Eye (tissue), 1 donor: ENCODE measurements around the gene MVD.

Source experiments
- DNase-seq: peaks from one replicate; pipeline ENCODE4 v3.0.0-alpha.2; 2015

The MVD gene

GRCh38 chr16:88653596-88654362 lies 9.1 kb downstream of the MVD start:
- no peak for DNase-seq

GRCh38 chr16:88653101-88653500 lies 9.8 kb downstream of the MVD start:
- DNase-seq: no peak

- DNase-seq: no peak
These were observed 10.2 kb downstream of the MVD start for GRCh38 chr16:88652762-88653063.

- no peak for DNase-seq
These were observed 10.7 kb downstream of the MVD start for GRCh38 chr16:88651989-88652761.

DNA sequence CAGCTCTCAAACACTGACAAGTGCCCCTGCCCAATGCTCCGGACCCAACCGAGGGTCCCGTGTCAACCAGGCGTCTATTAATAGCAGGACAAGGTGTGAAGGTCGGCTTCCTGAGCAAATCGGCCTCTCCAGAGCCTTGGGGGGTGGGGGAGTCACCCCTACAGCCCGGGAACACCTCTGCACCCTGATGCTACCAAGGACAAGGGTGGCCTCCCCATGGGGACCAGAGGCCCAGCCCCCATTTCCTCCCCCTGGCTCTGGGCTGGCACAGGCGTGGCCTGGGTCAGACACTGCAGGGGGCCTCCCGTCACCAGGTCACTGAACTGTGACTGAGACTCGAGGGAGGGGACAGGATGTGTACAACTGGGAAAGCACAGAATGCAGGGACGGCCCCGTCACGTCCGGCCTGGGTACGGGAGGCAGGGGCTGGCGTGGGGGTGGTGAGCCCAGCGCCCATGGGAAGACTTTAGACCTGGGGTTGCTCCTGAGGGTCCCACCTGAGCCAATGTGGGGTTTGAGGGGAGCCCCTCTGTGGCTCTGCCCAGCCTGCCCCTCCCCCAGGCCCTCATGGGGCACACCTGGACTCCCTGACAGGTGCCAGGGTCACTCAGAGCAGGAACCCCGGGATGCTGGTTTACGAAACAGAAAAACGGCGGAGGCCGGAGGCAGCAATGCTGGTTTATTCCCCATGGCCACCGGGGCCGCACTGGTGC lies 11.5 kb downstream of the MVD start:
- DNase-seq: peak; percentile 52

DNA sequence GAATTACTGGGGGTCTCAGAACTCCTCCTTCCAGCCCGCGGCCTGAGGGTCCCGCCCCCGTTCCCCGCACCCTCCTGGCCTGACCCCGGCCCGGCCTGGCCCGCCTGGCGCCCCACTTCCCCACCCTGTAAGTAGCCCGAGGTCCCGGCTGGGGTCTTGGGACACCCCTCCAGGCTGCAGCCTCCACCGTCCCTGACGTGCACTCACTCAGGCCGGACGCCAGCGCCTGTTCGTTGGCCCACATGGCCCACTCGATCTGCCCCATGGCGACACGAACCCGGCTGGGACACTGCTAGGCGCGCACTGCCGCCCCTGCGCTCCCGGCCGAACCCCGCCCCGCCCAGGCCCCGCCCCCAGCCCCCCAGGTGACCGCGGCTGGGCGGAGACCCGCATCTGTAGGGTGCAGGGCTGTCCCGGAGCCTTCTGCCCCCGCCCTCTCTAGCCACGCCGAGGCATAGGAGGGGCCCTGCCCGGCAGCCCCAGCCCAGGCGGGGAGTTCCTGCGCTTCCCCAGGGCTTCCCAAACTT lies 12.1 kb downstream of the MVD start, which contains the start of gene CYBA:
Gene CYBA (minus strand): TSS at position 305 of the 527 bp plus-strand sequence. CDS start 40 bp downstream, at position 265.
- DNase-seq: peak; percentile 58

GRCh38 chr16:88649924-88650748 lies 12.8 kb downstream of the MVD start:
- DNase-seq: peak; percentile 76

DNA sequence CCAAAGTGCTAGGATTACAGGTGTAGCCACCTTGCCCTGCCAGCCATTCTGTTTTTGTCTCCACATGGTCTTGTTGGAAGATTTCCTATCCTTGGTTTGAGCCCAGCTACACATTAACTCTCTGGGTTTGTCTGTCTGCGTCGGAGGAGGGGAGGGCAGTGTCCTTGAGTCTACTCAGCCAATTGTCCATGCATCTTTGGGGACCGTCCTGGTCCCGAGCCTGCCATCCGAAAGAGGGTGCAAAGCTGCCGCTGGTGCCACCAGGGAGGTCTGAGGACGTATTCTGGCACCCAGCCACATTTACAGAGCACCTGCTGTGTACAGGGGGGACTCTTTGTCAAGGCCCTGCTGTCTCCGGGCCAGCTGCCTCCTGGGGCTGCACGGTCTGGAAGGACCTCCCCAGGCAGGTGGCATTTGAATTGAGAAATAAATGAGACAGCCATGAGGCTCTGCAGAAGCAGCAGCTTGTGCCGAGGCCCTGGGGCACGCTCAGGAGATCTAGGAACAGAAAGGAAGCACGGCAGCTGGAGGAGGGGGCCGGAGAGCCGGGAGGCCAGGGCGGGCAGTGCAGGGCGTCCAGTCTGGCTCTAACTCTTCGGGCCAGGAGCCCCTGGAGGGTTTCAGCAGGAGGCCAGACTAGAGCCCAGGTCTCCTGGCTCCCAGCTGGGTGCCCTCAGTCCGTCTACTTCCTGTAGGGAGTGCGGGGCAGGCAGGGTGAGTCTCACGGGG lies 13.5 kb downstream of the MVD start:
- DNase-seq: no peak

DNA sequence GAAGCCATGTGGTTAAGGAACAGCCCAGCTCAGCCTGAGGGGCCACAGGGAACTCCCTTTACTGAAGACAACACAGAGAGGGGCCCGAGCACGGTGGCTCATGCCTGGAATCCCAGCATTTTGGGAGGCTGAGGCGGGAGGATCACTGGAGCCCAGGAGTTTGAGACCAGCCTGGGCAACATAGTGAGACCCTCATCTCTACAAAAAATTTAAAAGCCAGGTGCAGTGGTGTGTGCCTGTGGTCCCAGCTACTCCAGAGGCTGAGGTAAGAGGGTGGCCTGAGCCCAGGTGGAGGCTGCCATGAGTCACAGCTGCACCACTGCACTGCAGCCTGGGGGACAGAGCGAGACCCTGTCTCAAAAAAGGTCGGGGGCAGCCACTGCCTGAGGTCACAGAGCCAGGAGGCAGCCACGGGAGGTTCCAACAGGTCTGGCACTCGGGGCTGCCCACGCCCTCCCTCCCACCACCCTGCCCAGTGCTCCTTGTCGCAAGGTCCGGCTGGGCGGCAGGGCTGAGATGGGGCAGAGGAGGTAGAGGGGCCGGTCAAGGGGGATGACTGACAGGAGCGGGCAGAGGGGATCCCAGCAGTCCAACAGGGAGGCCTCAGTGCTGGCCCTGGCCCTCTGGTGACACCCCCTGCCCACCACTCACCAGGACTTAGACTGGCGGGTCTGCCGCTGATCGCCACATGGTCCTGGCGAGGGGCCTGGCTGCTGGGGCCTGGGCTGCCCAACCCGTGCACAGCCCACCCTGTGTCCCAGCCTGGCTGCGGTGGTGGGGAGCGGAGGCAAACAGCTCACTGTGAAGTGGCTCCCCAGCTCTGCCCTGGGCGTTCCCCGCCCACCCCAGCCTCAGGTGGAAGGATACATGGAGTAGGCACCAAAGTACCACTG lies 15.5 kb downstream of the MVD start:
- DNase-seq: no peak

DNA sequence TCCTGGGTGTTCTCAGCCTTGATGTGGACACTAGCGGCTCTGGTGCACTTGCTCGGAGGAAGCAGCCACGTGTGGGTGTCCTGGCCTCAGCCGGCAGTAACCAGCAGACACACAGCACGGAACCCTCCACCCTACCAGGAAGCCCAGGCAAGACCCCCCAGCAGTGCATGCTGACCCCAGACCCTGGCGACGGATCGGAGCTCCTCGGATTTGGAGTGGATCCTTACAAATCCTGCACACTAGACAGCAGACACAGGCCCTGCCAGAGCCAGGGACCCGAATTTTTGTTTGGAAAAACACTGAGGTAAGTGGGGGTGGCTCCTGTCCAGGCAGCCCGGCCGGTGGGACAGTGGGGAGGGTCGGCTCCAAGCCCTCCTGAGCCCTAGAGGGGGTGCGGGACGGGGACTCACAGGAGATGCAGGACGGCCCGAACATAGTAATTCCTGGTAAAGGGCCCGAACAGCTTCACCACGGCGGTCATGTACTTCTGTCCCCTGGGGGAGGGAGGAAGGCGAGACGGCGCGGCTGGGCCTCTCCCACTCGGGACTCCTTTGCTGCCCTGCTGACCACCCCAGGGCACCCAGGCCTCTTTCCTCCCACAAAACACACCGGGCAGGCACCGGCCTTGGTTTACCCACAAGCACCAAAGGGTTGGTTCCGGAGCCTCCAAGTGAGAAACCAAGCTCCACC lies 16.4 kb downstream of the MVD start:
- DNase-seq: no peak

DNA sequence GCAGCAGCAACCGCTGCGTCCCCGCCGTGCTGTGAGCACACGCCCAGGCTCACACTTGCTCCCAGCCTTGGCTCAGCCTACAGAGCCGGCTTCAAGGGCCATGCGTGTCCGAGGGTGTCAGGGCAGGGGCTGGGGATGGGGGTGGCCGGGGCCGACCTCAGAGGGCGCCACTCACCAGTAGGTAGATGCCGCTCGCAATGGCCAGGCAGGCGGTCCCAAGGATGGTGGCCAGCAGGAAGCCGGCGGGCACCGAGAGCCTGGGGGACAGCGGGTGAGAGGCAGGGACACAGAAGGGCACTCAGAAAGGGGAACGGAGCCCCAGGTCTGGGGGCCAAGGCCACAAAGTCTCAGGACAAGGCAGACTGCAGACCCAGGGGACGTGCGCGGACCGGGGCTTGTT lies 16.9 kb downstream of the MVD start:
- DNase-seq: no peak

DNA sequence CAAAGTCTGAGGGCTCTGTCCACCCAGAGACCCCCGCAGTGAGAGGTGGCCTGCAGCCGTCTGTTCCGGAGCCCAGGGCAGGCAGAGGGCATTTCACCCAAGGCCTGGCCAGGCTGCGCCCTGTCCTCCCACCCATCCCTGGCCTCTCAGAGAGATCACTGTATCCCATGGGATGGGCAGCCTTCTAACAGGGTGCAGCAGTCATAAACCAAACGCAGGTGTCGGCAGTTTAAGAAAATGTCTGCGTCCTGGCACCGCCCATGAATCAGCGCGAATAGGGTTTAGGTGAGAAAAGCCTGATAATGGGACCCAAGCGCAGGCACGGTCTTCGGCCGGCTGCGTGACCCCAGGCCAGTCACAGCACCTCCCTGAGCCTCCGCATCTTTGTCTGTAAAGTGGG lies 17.4 kb downstream of the MVD start:
- no peak for DNase-seq

DNA sequence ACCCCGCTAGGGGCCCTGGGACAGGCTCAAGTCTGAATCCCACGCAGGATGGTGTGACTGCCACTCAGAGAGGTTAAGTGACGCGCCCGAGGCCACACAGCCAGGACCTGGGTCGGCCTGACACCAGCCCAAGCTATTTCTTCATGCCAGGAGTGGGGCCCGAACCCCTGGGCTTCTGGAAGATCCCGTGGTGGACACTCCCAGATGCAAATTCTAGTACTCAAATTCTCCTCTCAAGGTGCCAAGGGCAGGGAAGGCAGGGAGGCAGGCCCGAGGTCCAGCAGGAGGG lies 19.3 kb downstream of the MVD start:
- DNase-seq: no peak

DNA sequence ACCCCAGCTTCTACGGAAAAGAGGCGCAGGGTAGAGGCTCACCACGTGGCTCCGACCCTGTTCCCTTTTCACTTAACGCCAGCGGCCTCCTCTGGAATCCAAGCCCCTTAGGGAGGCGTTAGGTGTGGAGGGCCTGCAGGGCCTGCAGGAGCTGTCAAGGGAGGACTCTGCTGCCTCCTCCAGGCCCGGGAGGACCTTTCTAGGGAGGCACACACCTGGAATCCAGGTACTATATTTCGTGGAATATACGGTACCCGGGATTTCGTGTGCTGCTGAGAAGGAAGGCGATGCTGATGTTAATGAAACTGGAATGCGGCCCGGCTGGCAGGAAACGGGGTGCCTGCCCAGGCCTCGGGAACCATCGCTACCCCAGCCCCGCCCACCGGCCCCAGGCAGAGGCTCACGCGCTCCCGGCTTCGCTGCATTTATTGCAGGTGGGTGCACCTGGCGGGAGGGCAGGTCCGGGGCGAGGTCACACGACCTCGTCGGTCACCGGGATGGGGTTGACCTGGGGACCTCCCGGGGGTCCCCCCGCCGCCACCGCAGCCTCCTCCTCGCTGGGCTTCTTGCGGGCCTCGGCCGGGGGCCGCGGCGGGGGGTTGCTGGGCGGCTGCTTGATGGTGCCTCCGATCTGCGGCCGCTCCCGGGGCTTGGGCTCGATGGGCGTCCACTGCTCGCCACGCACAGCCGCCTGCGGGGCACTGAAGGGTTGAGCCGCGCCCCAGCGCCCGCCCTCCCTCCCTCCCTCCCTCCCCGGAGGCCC lies 19.8 kb downstream of the MVD start:
- DNase-seq: no peak

DNA sequence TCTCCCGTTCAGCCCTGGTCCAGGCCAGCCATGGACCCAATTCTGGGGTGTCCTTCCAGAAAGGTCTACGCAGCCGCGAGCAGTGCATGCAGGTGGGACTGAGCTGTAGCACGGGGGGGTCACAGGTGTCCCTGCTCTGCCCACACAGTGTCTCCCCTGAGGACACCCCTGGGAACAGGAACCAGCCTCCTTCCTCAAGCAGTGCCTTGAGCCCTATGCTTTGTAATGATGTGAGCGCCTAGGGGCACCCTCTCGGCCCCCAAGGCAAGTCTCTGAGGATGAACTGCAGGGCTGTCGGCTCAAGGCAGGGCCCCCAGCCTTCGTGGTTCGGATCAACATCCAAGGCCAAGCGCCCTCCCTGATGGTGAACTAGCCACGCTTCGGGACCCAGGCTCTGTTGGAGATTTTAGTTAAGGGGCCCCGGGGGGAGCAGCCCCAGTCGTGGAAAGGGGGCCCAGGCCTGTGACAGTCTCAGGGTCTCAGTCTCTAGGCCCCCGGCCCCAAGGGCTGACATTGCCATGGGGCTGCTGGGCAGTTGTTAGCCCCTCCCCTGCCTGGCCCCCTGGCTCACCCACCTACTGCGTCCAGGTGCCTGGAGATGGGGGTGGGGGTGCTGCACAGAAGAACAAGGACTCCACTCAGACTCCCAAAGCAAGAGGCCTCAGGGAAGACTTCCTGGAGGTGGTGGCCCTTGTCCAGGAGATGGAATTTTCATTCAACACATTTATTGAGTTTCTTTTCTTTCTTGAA lies 22.2 kb downstream of the MVD start:
- no peak for DNase-seq

- DNase-seq: no peak
These were observed 22.8 kb downstream of the MVD start for GRCh38 chr16:88640039-88640495.

GRCh38 chr16:88639231-88640038 lies 23.5 kb downstream of the MVD start:
- peak; percentile 36 for DNase-seq
